Stimulated activated effector memory CD8-positive, alpha-beta T cell treated with anti-CD3 and anti-CD28 coated beads, Interleukin-12 subunit alpha, Interleukin-12 subunit beta, amount 100 ng/mL, for 72 hours (primary cell): ENCODE data around the gene ARMC7.
"Not testable (repeated sequence)": the region's sequence is repeated elsewhere in the genome, so short reads cannot be mapped to it uniquely, and the experiment has no call there.

Experiments used
- ATAC-seq: fragments of 150-1000 bp; cut with Tn5 transposase; 2 replicates; pipeline ENCODE4 v1.10.0; 2021
- DNase-seq, 2 donors: peaks; one replicate each; pipeline ENCODE4 v3.0.0; 2021 to 2022; ENCODE audit warnings: low spot score in 2 of 2
- H3K27ac Mint-ChIP-seq: one replicate; pipeline ENCODE4 v1.8.0; 2022; ENCODE audit warnings: mild to moderate bottlenecking, mixed read lengths
- H3K36me3 Mint-ChIP-seq: one replicate; pipeline ENCODE4 v1.8.0; 2022; ENCODE audit warnings: mild to moderate bottlenecking, mixed read lengths
- H3K4me1 Mint-ChIP-seq: one replicate; pipeline ENCODE4 v1.8.0; 2022; ENCODE audit warnings: mixed read lengths
- H3K4me3 Mint-ChIP-seq: one replicate; pipeline ENCODE4 v1.8.0; 2022; ENCODE audit warnings: mild to moderate bottlenecking, mixed read lengths
- H3K9me3 Mint-ChIP-seq: one replicate; pipeline ENCODE4 v1.8.0; 2022; ENCODE audit warnings: mixed read lengths

ARMC7 gene

GRCh38 chr17:75109407-75110233, at the start of gene ARMC7:
ARMC7 (plus strand) TSS chr17:75109969; CDS start chr17:75110289, 320 bp downstream.
- ATAC-seq (peak; percentile 89), DNase-seq (peak; percentile 90 to 96)
- Mint-ChIP-seq H3K4me3 (peak within 1 kb of the TSS; percentile 79), H3K27ac (peak within 1 kb of the TSS; percentile 72), H3K4me1 (peaks cover 38% of the 10 kb centered on the region), H3K36me3 (peaks cover 20% of the 10 kb centered on the region), H3K9me3 (no peaks in the 10 kb centered on the region)

- Mint-ChIP-seq H3K36me3 (peaks cover 87% of the 10 kb centered on the region), H3K27ac (no peak overlapping the region), H3K4me1 (peaks cover 12% of the 10 kb centered on the region), H3K9me3 (no peaks in the 10 kb centered on the region), H3K4me3 (no peak overlapping the region)
- ATAC-seq (no peak), DNase-seq (no peak)
Observed at GRCh38 chr17:75060434-75061054, 49.2 kb upstream of the ARMC7 start.

GRCh38 chr17:75061055-75061438, 48.7 kb upstream of the ARMC7 start:
- peaks cover 17% of the 10 kb centered on the region for H3K4me1 Mint-ChIP-seq
- H3K9me3 Mint-ChIP-seq, result no peaks in the 10 kb centered on the region
- no peak overlapping the region for H3K27ac Mint-ChIP-seq
- ATAC-seq, result no peak
- no peak for DNase-seq
- no peak overlapping the region for H3K4me3 Mint-ChIP-seq
- H3K36me3 Mint-ChIP-seq, result peaks cover 87% of the 10 kb centered on the region

GRCh38 chr17:75061618-75062017, 48.2 kb upstream of the ARMC7 start:
- no peak overlapping the region for H3K4me3 Mint-ChIP-seq

GRCh38 chr17:75063201-75063600, 46.6 kb upstream of the ARMC7 start:
- no peaks in the 10 kb centered on the region for H3K9me3 Mint-ChIP-seq
- H3K27ac Mint-ChIP-seq, result peak overlapping the region; percentile 45
- H3K36me3 Mint-ChIP-seq, result peaks cover 67% of the 10 kb centered on the region
- no peak for DNase-seq
- H3K4me3 Mint-ChIP-seq, result no peak overlapping the region
- ATAC-seq, result no peak
- peaks cover 32% of the 10 kb centered on the region for H3K4me1 Mint-ChIP-seq

More at GRCh38 chr17:75061618-75062017, 48.2 kb upstream of the ARMC7 start:
- no peaks in the 10 kb centered on the region for H3K9me3 Mint-ChIP-seq
- ATAC-seq (no peak), DNase-seq (no peak)
- H3K36me3 Mint-ChIP-seq, result peaks cover 83% of the 10 kb centered on the region
- H3K27ac Mint-ChIP-seq, result no peak overlapping the region
- H3K4me1 Mint-ChIP-seq, result peaks cover 23% of the 10 kb centered on the region

GRCh38 chr17:75063626-75064025, 46.1 kb upstream of the ARMC7 start:
- Mint-ChIP-seq H3K9me3 (no peaks in the 10 kb centered on the region), H3K27ac (peak overlapping the region; percentile 90), H3K4me1 (peaks cover 32% of the 10 kb centered on the region), H3K4me3 (no peak overlapping the region), H3K36me3 (peaks cover 63% of the 10 kb centered on the region)
- DNase-seq (no peak), ATAC-seq (no peak)

- peaks cover 62% of the 10 kb centered on the region for H3K36me3 Mint-ChIP-seq
- no peak for ATAC-seq
- peaks cover 32% of the 10 kb centered on the region for H3K4me1 Mint-ChIP-seq
- H3K4me3 Mint-ChIP-seq, result no peak overlapping the region
- H3K9me3 Mint-ChIP-seq, result no peaks in the 10 kb centered on the region
- no peak for DNase-seq
- H3K27ac Mint-ChIP-seq, result peak overlapping the region; percentile 90
Observed at GRCh38 chr17:75064040-75064439, 45.7 kb upstream of the ARMC7 start.

GRCh38 chr17:75064460-75064859, 45.3 kb upstream of the ARMC7 start:
- Mint-ChIP-seq H3K27ac (peak overlapping the region; percentile 90), H3K4me3 (no peak overlapping the region), H3K36me3 (peaks cover 58% of the 10 kb centered on the region), H3K9me3 (no peaks in the 10 kb centered on the region), H3K4me1 (peaks cover 32% of the 10 kb centered on the region)
- DNase-seq (no peak), ATAC-seq (no peak)

GRCh38 chr17:75064867-75065561, 44.8 kb upstream of the ARMC7 start:
- Mint-ChIP-seq H3K27ac (peak overlapping the region; percentile 90), H3K9me3 (no peaks in the 10 kb centered on the region), H3K36me3 (peaks cover 52% of the 10 kb centered on the region), H3K4me1 (peaks cover 32% of the 10 kb centered on the region), H3K4me3 (peak overlapping the region; percentile 40)
- ATAC-seq (no peak), DNase-seq (no peak)

- Mint-ChIP-seq H3K27ac (peak overlapping the region; percentile 90), H3K36me3 (peaks cover 46% of the 10 kb centered on the region), H3K4me1 (peaks cover 32% of the 10 kb centered on the region), H3K9me3 (no peaks in the 10 kb centered on the region), H3K4me3 (peak overlapping the region; percentile 40)
- no peak for DNase-seq
- peak; percentile 67 for ATAC-seq
Observed at GRCh38 chr17:75065562-75066151, 44.1 kb upstream of the ARMC7 start.

- ATAC-seq, result peak; percentile 85
- H3K4me3 Mint-ChIP-seq, result peak overlapping the region; percentile 25
Observed at GRCh38 chr17:75067856-75068255, 41.9 kb upstream of the ARMC7 start.

GRCh38 chr17:75068750-75069149, 41.0 kb upstream of the ARMC7 start:
- H3K27ac Mint-ChIP-seq, result no peak overlapping the region
- H3K9me3 Mint-ChIP-seq, result no peaks in the 10 kb centered on the region
- H3K4me1 Mint-ChIP-seq, result peaks cover 32% of the 10 kb centered on the region
- ATAC-seq, result no peak
- DNase-seq, result no peak
- H3K36me3 Mint-ChIP-seq, result peaks cover 15% of the 10 kb centered on the region
- H3K4me3 Mint-ChIP-seq, result no peak overlapping the region

More at GRCh38 chr17:75067856-75068255, 41.9 kb upstream of the ARMC7 start:
- no peak for DNase-seq
- peaks cover 24% of the 10 kb centered on the region for H3K36me3 Mint-ChIP-seq
- H3K4me1 Mint-ChIP-seq, result peaks cover 32% of the 10 kb centered on the region
- H3K27ac Mint-ChIP-seq, result peak overlapping the region; percentile 79
- no peaks in the 10 kb centered on the region for H3K9me3 Mint-ChIP-seq

GRCh38 chr17:75069783-75070182, 40.0 kb upstream of the ARMC7 start:
- Mint-ChIP-seq H3K4me3 (no peak overlapping the region), H3K4me1 (peaks cover 27% of the 10 kb centered on the region), H3K27ac (no peak overlapping the region), H3K9me3 (no peaks in the 10 kb centered on the region), H3K36me3 (peaks cover 8% of the 10 kb centered on the region)
- ATAC-seq (no peak), DNase-seq (no peak)

GRCh38 chr17:75071478-75072271, 38.1 kb upstream of the ARMC7 start:
- H3K4me3 Mint-ChIP-seq, ATAC-seq, H3K4me1 Mint-ChIP-seq, H3K27ac Mint-ChIP-seq, H3K9me3 Mint-ChIP-seq, DNase-seq, H3K36me3 Mint-ChIP-seq: not testable (repeated sequence)
